Dermis microvascular lymphatic vessel endothelial cell (primary cell): Measurements from ENCODE around the gene CFAP61. TPM values are rescaled to one million over a fixed set of nuclear protein-coding genes. Genes with fewer than 3 reads are reported as not detected.
"Not testable (repeated sequence)": the region's sequence is repeated elsewhere in the genome, so short reads cannot be mapped to it uniquely, and the experiment has no call there.

ENCODE experiments used
- DNase-seq, 2 donors: peaks; one replicate each; pipeline versions ENCODE4 v3.0.0 to v3.0.0-alpha.2; 2010; ENCODE audit warnings: low read depth in 2 of 2
- total RNA-seq: library from RNA; depleted of rRNA; stranded (reverse); fragments of >200 nt; gene quantifications from 2 replicates; pipeline ENCODE4 v1.2.1, GENCODE V29; 2014

The CFAP61 gene
- total RNA-seq, 1 donor from 2014 or later: not detected

GRCh38 chr20:20230741-20231140, 178.4 kb downstream of the CFAP61 start:
- DNase-seq: no peak

GRCh38 chr20:20231528-20232298, 179.4 kb downstream of the CFAP61 start:
- DNase-seq: no peak

GRCh38 chr20:20233041-20233514, 180.7 kb downstream of the CFAP61 start:
- peak; percentile 11 to 72 for DNase-seq

GRCh38 chr20:20235681-20236080, 183.3 kb downstream of the CFAP61 start:
- no peak for DNase-seq

GRCh38 chr20:20237093-20237959, 185.0 kb downstream of the CFAP61 start:
- DNase-seq: peak; percentile 15 to 49

DNA sequence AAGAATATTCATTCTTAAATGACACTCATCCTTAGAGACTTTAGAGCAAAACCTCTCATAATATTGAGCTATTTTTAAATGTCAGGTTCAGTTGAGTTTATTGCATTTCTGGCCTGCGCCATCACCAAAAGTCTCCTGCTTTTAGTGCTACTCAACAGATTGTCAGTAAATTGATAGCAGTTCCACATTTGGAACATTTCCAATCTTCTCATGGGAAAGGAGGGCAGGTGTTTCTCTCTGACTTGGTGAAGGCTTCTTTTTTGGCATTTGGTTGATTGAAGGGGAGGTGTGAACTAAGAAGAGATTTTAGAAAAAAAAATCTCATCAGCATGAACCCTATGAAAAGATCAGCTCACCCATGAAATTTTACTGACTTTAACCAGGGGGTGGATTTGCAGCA, 189.6 kb downstream of the CFAP61 start:
- DNase-seq: no peak

DNA sequence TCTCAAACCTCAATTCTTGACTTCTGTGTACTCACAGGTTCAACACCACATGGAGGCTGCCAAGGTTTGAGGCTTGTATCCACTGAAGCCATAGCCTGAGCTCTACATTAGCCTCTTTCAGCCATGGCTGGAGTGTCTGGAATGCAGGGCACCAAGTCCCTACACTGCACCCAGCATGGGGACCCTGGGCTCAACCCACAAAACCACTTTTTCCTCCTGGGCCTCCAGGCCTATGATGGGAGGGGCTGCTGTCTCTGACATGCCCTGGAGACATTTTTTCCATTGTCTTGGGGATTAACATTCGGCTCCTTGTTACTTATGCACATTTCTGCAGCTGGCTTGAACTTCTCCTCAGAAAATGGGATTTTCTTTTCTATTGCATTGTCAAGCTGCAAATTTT, 192.1 kb downstream of the CFAP61 start:
- not testable (repeated sequence) for DNase-seq

- no peak for DNase-seq
These were observed 194.8 kb downstream of the CFAP61 start for GRCh38 chr20:20246996-20247633.

- no peak for DNase-seq
These were observed 196.4 kb downstream of the CFAP61 start for GRCh38 chr20:20248620-20249200.

GRCh38 chr20:20251317-20251716, 199.0 kb downstream of the CFAP61 start:
- DNase-seq: no peak

DNA sequence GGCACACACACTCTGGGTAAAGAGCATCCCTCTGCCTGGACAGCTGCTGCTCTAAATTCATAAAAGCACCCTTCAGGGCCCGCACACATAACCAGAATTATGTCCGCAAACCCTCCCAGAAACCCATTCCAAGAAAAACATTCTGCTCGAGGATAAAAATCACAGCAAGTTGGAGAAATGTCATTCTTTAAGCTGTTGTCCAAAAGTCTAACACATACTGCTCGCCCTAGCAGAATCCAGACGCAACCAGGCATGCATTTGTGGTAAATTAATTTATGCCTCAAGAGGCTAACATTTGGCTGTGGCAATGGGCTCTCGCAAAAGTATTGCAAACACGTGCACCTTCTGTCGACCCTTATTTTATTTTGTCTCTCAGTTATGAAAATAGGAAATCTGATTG, 199.5 kb downstream of the CFAP61 start:
- no peak for DNase-seq

- DNase-seq: no peak
These were observed 200.9 kb downstream of the CFAP61 start for GRCh38 chr20:20253039-20253743.

DNA sequence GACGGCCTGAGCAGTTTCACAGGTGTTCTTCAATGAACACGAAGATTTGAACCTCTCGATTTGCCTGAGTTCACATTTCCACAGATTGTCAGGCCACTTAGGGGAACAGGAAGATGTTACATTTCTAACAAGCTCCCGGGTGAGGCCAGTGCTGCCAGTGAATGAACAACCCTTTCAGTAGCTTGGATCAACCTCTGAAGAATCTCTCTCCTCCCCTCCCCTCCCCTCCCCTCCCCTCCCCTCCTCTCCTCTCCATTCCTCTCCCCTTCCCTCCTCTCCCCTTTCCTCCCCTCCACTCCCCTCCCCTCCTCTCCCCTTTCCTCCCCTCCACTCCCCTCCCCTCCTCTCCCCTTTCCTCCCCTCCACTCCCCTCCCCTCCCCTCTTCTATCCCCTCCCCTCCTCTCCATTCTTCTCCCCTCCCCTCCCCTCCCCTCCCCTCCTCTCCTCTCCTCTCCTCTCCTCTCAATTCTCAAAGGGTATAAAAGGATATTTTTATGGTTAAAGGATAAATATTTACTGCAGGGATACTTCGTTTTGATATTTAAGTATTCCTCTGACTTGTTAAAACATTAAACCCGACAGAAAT, 201.5 kb downstream of the CFAP61 start:
- DNase-seq: no peak

DNA sequence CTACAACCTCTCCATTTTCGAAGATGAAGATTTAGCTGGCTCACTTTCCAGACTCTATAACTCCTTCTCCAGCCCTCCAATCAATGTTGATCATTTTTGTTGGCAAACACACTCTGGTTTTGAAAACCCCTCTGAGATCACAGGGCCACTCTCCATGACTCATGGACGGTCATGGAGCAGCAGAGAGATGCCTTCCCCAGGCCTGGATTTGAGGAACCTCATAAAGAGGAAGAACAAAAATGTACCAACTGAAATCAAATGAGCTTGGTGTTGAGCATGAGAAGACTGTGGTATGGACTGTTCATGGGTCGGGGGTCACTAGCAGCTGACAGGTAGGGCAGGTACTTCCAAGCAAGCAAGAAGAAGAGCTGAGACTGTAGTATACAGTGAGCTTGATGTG, 202.8 kb downstream of the CFAP61 start:
- no peak for DNase-seq

DNA sequence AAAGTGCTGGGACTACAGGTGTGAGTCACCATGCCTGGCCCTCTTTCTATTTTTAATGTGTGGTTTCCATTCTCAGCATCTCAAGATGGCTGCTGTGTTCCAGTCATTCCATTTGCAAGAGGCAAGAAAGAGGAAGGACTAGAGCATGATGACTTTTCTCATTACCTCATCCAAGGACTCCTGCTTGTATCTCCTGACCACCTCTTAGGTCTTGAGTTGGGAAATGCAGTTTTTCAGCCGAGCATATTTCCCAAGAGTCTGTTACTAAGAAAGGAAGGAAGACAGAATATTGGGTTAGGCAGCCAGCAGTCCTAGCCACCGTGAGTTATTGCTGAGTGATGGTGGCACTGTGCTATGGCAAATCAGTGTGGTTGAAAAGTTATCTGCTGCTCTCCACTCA, 207.2 kb downstream of the CFAP61 start:
- no peak for DNase-seq

- no peak for DNase-seq
These were observed 208.8 kb downstream of the CFAP61 start for GRCh38 chr20:20261159-20261558.

GRCh38 chr20:20265210-20265609, 212.9 kb downstream of the CFAP61 start:
- no peak for DNase-seq

- DNase-seq: no peak
These were observed 214.2 kb downstream of the CFAP61 start for GRCh38 chr20:20266552-20266951.

DNA sequence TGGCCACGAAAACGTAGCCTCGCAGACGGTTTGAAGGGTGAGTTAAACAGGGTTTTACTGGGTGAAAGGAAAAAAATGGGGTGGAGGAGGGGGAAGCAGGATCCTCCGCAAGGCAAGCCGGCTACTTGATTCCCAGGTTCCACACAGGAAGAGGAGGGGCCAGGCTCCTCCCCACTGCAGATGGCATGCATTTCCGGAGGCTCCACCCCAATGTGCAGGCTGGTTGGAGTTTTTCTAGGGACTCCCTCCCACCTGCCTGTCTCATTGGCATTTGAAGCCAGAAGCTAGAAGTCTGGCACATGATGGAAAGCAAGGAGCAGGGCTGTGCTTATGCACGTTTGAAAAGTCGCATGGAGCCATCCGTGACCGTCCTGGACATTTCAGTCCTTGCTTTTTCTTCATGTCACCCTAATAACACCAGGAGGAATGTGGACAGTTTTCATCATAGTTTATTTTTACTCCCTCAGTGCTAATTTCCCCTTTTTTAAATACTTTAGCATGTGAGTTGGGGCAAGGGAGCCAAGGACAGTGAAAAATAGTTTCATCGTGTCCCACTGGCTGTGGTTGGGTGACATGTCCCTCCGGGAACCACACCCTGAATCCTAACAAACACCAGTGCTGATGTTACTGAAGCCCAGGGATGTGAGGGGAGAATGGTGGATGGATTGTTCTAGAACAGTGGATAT, 215.5 kb downstream of the CFAP61 start:
- DNase-seq: no peak

- no peak for DNase-seq
These were observed 218.9 kb downstream of the CFAP61 start for GRCh38 chr20:20271271-20271670.
